ENCODE data around the gene KCNK16. TPM values are rescaled to one million over a fixed set of nuclear protein-coding genes. Genes with fewer than 3 reads are reported as not detected.

KCNK16 gene
- total and polyA plus RNA-seq, 3 donors from 2014 or later, result not detected

DNA sequence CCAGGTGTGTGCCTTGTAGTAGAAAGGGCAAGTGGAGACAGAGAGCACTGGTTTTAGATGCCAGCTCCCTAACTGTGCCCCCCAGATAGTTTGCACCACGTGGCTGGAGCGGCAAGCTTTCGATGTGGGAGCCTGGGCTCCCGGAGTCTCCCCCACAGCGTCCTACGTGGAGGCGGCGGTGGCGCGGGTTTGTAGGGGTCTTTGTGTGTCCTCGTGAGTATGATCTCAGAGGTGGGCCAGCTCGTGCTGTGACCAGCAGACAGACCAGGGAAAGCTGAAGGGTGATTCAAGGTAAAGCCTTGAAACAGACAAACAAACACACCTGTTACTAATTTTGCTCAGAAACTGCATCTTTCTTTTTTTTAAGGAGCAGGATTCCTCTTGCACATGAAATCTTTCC lies 5.6 kb upstream of the KCNK16 start:
- no peak overlapping the region for H3K27ac ChIP-seq
- intact Hi-C loops (cut with DNase I; ENCODE audit: low total_unique reads), result no loop called here
- 88 to 91% methylated on average over 12 of the region's 12 CpGs for WGBS, 2 donors
- no peaks in the 10 kb centered on the region for H3K9me3 ChIP-seq
- no peaks in the 10 kb centered on the region for H3K36me3 ChIP-seq (ENCODE audit: low read depth, missing control alignments)
- TF ChIP-seq POLR2A (IDR thresholded peaks at IDR 0.05), result no peak
- TF ChIP-seq, protein P1, sequence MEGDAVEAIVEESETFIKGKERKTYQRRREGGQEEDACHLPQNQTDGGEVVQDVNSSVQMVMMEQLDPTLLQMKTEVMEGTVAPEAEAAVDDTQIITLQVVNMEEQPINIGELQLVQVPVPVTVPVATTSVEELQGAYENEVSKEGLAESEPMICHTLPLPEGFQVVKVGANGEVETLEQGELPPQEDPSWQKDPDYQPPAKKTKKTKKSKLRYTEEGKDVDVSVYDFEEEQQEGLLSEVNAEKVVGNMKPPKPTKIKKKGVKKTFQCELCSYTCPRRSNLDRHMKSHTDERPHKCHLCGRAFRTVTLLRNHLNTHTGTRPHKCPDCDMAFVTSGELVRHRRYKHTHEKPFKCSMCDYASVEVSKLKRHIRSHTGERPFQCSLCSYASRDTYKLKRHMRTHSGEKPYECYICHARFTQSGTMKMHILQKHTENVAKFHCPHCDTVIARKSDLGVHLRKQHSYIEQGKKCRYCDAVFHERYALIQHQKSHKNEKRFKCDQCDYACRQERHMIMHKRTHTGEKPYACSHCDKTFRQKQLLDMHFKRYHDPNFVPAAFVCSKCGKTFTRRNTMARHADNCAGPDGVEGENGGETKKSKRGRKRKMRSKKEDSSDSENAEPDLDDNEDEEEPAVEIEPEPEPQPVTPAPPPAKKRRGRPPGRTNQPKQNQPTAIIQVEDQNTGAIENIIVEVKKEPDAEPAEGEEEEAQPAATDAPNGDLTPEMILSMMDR (IDR thresholded peaks at IDR 0.05), result no peak
- no peaks in the 10 kb centered on the region for H3K4me1 ChIP-seq
- no peak overlapping the region for H3K4me3 ChIP-seq
- no peaks in the 10 kb centered on the region for H3K27me3 ChIP-seq
- no peak for DNase-seq

DNA sequence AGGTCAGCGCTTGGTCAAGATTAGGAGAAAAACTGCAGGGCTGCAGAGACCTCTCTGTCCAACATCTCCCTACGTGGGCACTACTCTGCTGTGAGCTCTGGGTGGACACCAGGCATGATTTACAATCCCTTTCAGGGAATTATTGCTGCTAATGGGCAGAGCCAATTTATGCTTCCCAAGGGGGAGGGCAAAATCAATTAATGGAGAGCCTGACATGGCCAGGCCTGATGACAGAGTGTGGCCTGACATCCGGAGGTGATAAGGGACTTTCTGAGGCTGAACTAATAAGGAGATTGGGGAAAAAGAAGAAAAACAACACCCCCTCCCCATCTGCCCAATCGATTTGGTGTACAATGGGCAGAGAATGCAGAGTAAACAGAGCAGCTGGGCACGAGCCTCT lies 5.0 kb upstream of the KCNK16 start:
- no peaks in the 10 kb centered on the region for H3K27me3 ChIP-seq
- no peaks in the 10 kb centered on the region for H3K4me1 ChIP-seq
- no peak for DNase-seq
- WGBS, 2 donors, result 72 to 77% methylated on average over 5 of the region's 5 CpGs
- intact Hi-C loops (cut with DNase I; ENCODE audit: low total_unique reads), result no loop called here
- no peaks in the 10 kb centered on the region for H3K36me3 ChIP-seq (ENCODE audit: low read depth, missing control alignments)
- TF ChIP-seq, protein P1 (IDR thresholded peaks at IDR 0.05), result no peak
- no peak for TF ChIP-seq POLR2A (IDR thresholded peaks at IDR 0.05)
- H3K4me3 ChIP-seq, result no peak overlapping the region
- H3K9me3 ChIP-seq, result no peaks in the 10 kb centered on the region
- H3K27ac ChIP-seq, result no peak overlapping the region

DNA sequence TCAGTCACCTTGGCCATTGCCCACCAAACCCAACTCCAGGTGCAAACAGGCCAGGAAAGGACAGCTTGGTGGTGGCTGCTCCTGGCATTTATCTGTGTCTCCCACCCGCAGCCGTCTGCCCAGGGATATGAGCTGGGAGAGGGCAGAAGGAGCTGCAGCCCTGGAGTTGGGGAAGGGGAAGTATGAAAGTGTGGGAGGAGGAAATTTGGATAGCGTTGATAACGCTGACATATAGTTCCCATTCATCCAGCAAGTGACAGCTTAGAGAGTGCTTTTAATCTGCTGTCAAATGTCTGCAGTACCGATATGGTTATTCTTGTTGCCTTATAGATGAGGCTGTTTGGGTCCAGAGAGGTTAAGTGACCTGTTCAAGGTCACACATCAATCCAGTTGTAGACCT lies 741 bp downstream of the KCNK16 start:
- intact Hi-C loops (cut with DNase I; ENCODE audit: low total_unique reads), result no loop called here
- no peak overlapping the region for H3K4me3 ChIP-seq
- TF ChIP-seq, protein P1 (IDR thresholded peaks at IDR 0.05), result no peak
- TF ChIP-seq POLR2A (IDR thresholded peaks at IDR 0.05), result no peak
- no peak for DNase-seq
- H3K36me3 ChIP-seq (ENCODE audit: low read depth, missing control alignments), result no peaks in the 10 kb centered on the region
- no peaks in the 10 kb centered on the region for H3K4me1 ChIP-seq
- 63 to 68% methylated on average over 5 of the region's 5 CpGs for WGBS, 2 donors
- H3K27me3 ChIP-seq, result no peaks in the 10 kb centered on the region
- H3K9me3 ChIP-seq, result no peaks in the 10 kb centered on the region
- H3K27ac ChIP-seq, result no peak overlapping the region

DNA sequence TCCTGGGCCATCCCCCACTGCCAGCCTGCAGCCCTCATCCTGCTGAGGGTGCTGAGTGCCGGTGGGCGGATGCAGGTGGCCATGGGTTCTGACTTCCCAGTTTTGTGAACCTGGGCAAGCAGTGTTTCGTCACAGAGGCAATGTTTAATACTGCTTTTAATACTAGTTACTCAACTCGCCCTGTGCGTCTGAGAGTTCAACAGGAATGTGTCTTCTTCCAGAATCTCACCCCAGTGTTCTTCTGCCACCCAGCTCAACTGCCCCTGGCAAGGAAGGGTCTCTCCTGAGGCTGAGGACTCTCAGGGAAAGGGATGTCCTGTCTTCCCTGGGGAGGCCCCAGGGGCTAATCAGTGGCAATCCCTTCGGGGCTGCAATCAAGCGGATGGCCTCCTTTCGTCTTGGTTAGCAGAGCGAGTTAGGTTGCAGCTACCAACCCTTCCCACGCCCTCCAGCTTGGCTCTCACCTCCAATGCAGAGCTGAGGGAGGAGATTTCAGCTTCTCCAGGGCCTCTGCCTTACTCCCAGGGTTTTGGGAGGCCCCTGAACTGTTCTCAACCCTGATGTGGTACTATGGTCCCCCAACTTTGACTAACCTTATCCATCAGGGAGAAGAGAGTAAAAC lies 2.0 kb downstream of the KCNK16 start:
- intact Hi-C loops (cut with DNase I; ENCODE audit: low total_unique reads), result no loop called here
- DNase-seq, result no peak
- Histone ChIP-seq H3K4me3 (no peak overlapping the region), H3K27ac (no peak overlapping the region), H3K27me3 (no peaks in the 10 kb centered on the region), H3K9me3 (no peaks in the 10 kb centered on the region), H3K4me1 (no peaks in the 10 kb centered on the region), H3K36me3 (ENCODE audit: low read depth, missing control alignments) (no peaks in the 10 kb centered on the region)
- 80 to 86% methylated on average over 10 of the region's 10 CpGs for WGBS, 2 donors
- TF ChIP-seq, protein P1 (IDR thresholded peaks at IDR 0.05), result no peak
- TF ChIP-seq POLR2A (IDR thresholded peaks at IDR 0.05), result no peak

Data from testis (tissue), 3 donors.